Measurements from ENCODE around the gene FBLN1.

FBLN1 gene

DNA sequence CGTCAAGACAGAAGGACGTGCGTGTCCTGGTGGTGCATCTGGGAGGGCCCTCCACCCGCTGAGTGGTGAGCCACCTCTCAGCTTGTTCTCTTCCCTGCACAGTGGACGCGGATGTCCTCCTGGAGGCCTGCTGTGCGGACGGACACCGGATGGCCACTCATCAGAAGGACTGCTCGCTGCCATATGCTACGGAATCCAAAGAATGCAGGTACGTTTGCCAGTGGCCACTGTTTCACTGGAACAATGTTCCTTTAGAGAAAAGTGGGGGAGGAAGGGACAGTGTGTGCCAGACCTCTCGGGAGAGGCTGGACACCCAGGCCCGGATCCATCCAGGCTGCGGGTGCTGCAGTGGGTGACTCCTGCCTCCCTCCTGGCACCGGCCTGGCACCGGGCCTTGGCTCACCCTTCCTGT, 15.9 kb downstream of the FBLN1 start:
- H3K36me3 Mint-ChIP-seq (ENCODE audit: low read depth): no peaks in the 10 kb centered on the region
- no peaks in the 10 kb centered on the region for H3K27me3 Mint-ChIP-seq (ENCODE audit: low read depth)
- no peak overlapping the region for H3K4me3 Mint-ChIP-seq
- no peaks in the 10 kb centered on the region for H3K4me1 Mint-ChIP-seq (ENCODE audit: low read depth)
- H3K9me3 Mint-ChIP-seq: no peaks in the 10 kb centered on the region
- no peak for DNase-seq (ENCODE audit: low spot score)
- H3K27ac Mint-ChIP-seq: no peak overlapping the region

GRCh38 chr22:45521178-45521577, 18.5 kb downstream of the FBLN1 start:
- DNase-seq (ENCODE audit: low spot score): no peak
- H3K4me1 Mint-ChIP-seq (ENCODE audit: low read depth): no peaks in the 10 kb centered on the region
- no peaks in the 10 kb centered on the region for H3K9me3 Mint-ChIP-seq
- H3K27ac Mint-ChIP-seq: no peak overlapping the region
- no peak overlapping the region for H3K4me3 Mint-ChIP-seq
- no peaks in the 10 kb centered on the region for H3K36me3 Mint-ChIP-seq (ENCODE audit: low read depth)
- H3K27me3 Mint-ChIP-seq (ENCODE audit: low read depth): no peaks in the 10 kb centered on the region

GRCh38 chr22:45522462-45522861, 19.8 kb downstream of the FBLN1 start:
- no peak overlapping the region for H3K27ac Mint-ChIP-seq

DNA sequence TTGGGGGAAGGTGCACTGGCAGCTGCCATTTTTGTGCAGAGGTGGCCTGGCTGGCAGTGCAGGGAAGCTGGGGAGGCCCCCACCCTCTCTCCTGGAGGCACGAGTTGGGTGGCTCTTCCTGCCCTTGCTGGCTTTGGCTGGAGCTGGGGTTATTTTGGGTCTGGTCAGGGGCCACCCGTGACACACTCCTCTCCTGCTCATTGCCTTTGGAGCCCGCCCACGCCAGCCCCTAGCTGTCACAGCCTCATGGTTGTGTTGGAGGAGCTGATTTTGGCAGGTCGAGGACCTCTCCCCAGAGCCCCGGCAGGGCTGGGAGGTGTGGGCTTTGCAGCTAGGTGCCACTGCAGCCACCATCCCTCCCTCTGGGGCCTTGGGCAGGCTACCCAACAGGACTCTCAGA, 21.5 kb downstream of the FBLN1 start:
- no peaks in the 10 kb centered on the region for H3K4me1 Mint-ChIP-seq (ENCODE audit: low read depth)
- no peaks in the 10 kb centered on the region for H3K36me3 Mint-ChIP-seq (ENCODE audit: low read depth)
- no peaks in the 10 kb centered on the region for H3K27me3 Mint-ChIP-seq (ENCODE audit: low read depth)
- no peak for DNase-seq (ENCODE audit: low spot score)
- H3K4me3 Mint-ChIP-seq: no peak overlapping the region
- H3K27ac Mint-ChIP-seq: no peak overlapping the region
- no peaks in the 10 kb centered on the region for H3K9me3 Mint-ChIP-seq

More at GRCh38 chr22:45522462-45522861, 19.8 kb downstream of the FBLN1 start:
- Mint-ChIP-seq H3K9me3 (no peaks in the 10 kb centered on the region), H3K36me3 (ENCODE audit: low read depth) (no peaks in the 10 kb centered on the region), H3K27me3 (ENCODE audit: low read depth) (no peaks in the 10 kb centered on the region), H3K4me3 (no peak overlapping the region), H3K4me1 (ENCODE audit: low read depth) (no peaks in the 10 kb centered on the region)
- DNase-seq (ENCODE audit: low spot score): no peak

- no peaks in the 10 kb centered on the region for H3K27me3 Mint-ChIP-seq (ENCODE audit: low read depth)
- DNase-seq (ENCODE audit: low spot score): no peak
- no peak overlapping the region for H3K4me3 Mint-ChIP-seq
- H3K9me3 Mint-ChIP-seq: no peaks in the 10 kb centered on the region
- no peaks in the 10 kb centered on the region for H3K4me1 Mint-ChIP-seq (ENCODE audit: low read depth)
- H3K36me3 Mint-ChIP-seq (ENCODE audit: low read depth): no peaks in the 10 kb centered on the region
- no peak overlapping the region for H3K27ac Mint-ChIP-seq
Measured at GRCh38 chr22:45524966-45525365, 22.3 kb downstream of the FBLN1 start.

GRCh38 chr22:45525480-45525879, 22.8 kb downstream of the FBLN1 start:
- H3K36me3 Mint-ChIP-seq (ENCODE audit: low read depth): no peaks in the 10 kb centered on the region
- no peaks in the 10 kb centered on the region for H3K4me1 Mint-ChIP-seq (ENCODE audit: low read depth)
- DNase-seq (ENCODE audit: low spot score): no peak
- no peak overlapping the region for H3K27ac Mint-ChIP-seq
- H3K4me3 Mint-ChIP-seq: no peak overlapping the region
- no peaks in the 10 kb centered on the region for H3K9me3 Mint-ChIP-seq
- H3K27me3 Mint-ChIP-seq (ENCODE audit: low read depth): no peaks in the 10 kb centered on the region

- Mint-ChIP-seq H3K4me1 (ENCODE audit: low read depth) (no peaks in the 10 kb centered on the region), H3K27ac (no peak overlapping the region), H3K27me3 (ENCODE audit: low read depth) (no peaks in the 10 kb centered on the region), H3K4me3 (no peak overlapping the region), H3K36me3 (ENCODE audit: low read depth) (no peaks in the 10 kb centered on the region), H3K9me3 (no peaks in the 10 kb centered on the region)
- DNase-seq (ENCODE audit: low spot score): no peak
Measured at GRCh38 chr22:45526281-45526680, 23.6 kb downstream of the FBLN1 start.

DNA sequence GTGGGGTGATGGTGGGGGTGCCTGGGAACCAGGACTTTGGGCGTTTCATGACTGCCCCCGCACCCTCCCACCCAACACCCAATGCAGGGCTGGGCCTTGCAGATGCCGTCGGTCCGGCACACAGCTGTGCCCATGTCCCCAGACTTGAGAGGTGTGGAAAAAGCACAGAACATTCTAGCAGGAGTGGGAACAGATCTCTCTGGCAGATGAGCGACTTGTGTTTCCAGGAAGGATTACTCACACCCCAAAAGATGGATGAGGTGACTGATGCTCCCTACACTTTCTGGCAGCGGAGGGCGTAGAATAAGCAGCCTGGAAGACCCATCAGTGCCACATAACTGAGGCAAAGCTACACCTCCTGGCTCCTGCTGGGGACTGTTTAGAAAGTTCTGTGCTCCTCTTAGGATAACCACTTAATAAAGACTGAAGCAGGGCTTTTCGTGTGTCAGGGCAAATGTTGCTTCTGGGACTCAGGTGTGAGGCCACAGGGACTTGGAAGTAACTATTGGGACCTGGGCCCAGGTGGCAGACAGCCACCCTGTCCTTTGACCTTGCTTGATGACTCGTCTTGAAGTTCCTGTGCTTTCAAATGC, 24.2 kb downstream of the FBLN1 start:
- Mint-ChIP-seq H3K27me3 (ENCODE audit: low read depth) (no peaks in the 10 kb centered on the region), H3K27ac (no peak overlapping the region), H3K4me1 (ENCODE audit: low read depth) (no peaks in the 10 kb centered on the region), H3K36me3 (ENCODE audit: low read depth) (no peaks in the 10 kb centered on the region), H3K9me3 (no peaks in the 10 kb centered on the region), H3K4me3 (no peak overlapping the region)
- DNase-seq (ENCODE audit: low spot score): no peak

- no peak overlapping the region for H3K27ac Mint-ChIP-seq
- no peaks in the 10 kb centered on the region for H3K4me1 Mint-ChIP-seq (ENCODE audit: low read depth)
- H3K36me3 Mint-ChIP-seq (ENCODE audit: low read depth): no peaks in the 10 kb centered on the region
- H3K27me3 Mint-ChIP-seq (ENCODE audit: low read depth): no peaks in the 10 kb centered on the region
- H3K9me3 Mint-ChIP-seq: no peaks in the 10 kb centered on the region
- no peak for DNase-seq (ENCODE audit: low spot score)
- H3K4me3 Mint-ChIP-seq: no peak overlapping the region
Measured at GRCh38 chr22:45527456-45527855, 24.8 kb downstream of the FBLN1 start.

DNA sequence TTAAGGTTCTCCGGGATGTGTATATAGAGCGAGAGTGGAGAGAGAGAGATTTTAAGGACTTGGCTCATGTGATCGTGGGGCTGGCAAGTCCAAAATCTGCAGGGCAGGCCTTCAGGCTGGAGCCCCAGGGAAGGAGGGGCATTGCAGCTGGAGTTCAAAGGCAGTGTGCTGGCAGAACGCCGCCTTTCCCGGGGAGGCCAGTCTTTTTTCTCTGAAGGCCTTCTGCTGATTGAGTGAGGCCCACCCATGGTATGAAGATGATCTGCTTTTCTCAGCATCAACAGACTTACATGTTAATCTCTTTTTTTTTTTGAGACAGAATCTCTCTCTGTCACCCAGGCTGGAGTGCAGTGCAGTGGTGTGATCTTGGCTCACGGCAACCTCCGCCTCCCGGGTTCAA, 25.4 kb downstream of the FBLN1 start:
- no peak for DNase-seq (ENCODE audit: low spot score)
- Mint-ChIP-seq H3K4me1 (ENCODE audit: low read depth) (no peaks in the 10 kb centered on the region), H3K4me3 (no peak overlapping the region), H3K27me3 (ENCODE audit: low read depth) (no peaks in the 10 kb centered on the region), H3K36me3 (ENCODE audit: low read depth) (no peaks in the 10 kb centered on the region), H3K9me3 (no peaks in the 10 kb centered on the region), H3K27ac (no peak overlapping the region)

- Mint-ChIP-seq H3K27me3 (ENCODE audit: low read depth) (no peaks in the 10 kb centered on the region), H3K36me3 (ENCODE audit: low read depth) (no peaks in the 10 kb centered on the region), H3K4me1 (ENCODE audit: low read depth) (no peaks in the 10 kb centered on the region), H3K9me3 (no peaks in the 10 kb centered on the region), H3K27ac (no peak overlapping the region), H3K4me3 (no peak overlapping the region)
- DNase-seq (ENCODE audit: low spot score): no peak
Measured at GRCh38 chr22:45529105-45529504, 26.4 kb downstream of the FBLN1 start.

GRCh38 chr22:45529971-45530575, 27.4 kb downstream of the FBLN1 start:
- no peaks in the 10 kb centered on the region for H3K9me3 Mint-ChIP-seq
- no peaks in the 10 kb centered on the region for H3K36me3 Mint-ChIP-seq (ENCODE audit: low read depth)
- DNase-seq (ENCODE audit: low spot score): no peak
- no peaks in the 10 kb centered on the region for H3K27me3 Mint-ChIP-seq (ENCODE audit: low read depth)
- no peak overlapping the region for H3K4me3 Mint-ChIP-seq
- H3K4me1 Mint-ChIP-seq (ENCODE audit: low read depth): no peaks in the 10 kb centered on the region
- no peak overlapping the region for H3K27ac Mint-ChIP-seq

DNA sequence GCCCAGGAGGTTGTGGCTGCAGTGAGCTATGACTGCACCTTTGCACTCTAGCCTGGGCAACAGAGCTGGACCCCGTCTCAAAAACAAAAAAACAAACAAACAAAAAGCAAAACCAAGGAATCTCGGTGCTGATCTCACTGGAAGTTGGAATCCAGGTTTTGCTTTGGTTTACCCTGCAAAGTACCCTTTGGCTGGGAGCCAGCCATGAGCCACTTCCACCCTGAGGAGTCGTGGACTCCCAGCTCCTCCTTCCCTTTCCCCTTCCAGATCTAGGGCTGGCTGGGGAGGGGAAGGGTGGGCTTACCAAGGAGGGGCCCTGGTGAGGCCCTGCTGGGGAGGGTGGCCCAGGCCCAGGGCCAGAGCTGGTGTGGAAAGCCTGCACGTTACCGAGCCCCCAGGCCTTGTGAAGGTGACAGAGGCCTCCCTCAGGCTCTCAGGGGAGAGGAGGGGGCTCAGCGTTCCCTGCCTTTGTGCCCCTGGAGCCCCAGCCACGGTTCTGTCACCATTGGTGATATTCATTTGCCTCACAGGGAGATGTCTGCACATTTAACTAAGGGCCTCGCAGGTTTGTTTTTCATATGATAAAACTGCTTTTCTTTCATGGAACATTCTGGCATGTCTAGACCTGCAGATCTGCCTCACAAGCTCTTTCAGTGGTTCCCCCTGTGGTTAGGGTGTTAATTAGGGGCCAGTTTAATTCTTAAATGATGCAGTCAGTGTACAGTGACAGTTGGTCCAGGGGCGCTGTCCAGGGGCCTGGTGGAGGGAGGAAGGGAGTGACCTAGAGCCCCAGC, 29.0 kb downstream of the FBLN1 start:
- Mint-ChIP-seq H3K9me3 (no peaks in the 10 kb centered on the region), H3K27me3 (ENCODE audit: low read depth) (no peaks in the 10 kb centered on the region), H3K36me3 (ENCODE audit: low read depth) (no peaks in the 10 kb centered on the region), H3K27ac (no peak overlapping the region), H3K4me3 (no peak overlapping the region), H3K4me1 (ENCODE audit: low read depth) (no peaks in the 10 kb centered on the region)
- no peak for DNase-seq (ENCODE audit: low spot score)

- Mint-ChIP-seq H3K27me3 (ENCODE audit: low read depth) (no peaks in the 10 kb centered on the region), H3K4me1 (ENCODE audit: low read depth) (no peaks in the 10 kb centered on the region), H3K9me3 (no peaks in the 10 kb centered on the region), H3K4me3 (no peak overlapping the region), H3K36me3 (ENCODE audit: low read depth) (no peaks in the 10 kb centered on the region), H3K27ac (no peak overlapping the region)
- no peak for DNase-seq (ENCODE audit: low spot score)
Measured at GRCh38 chr22:45532235-45532631, 29.6 kb downstream of the FBLN1 start.
